Testis (tissue), 2 donors: ENCODE measurements around the gene APOBEC3B.

Source experiments
- CTCF ChIP-seq, 3 experiments: fragments of 450-650 bp in 2 of 3; fragments of 200-600 bp in 1 of 3; sonication (generic) in 1 of 3; IDR thresholded peaks; one replicate each; pipeline ENCODE4 v1.5.1; 2016 to 2019; ENCODE audit warnings: antibody characterized with exemption in 3 of 3, mild to moderate bottlenecking in 2 of 3, moderate library complexity in 1 of 3
- POLR2A ChIP-seq: fragments of 450-650 bp; IDR thresholded peaks from one replicate; pipeline ENCODE4 v1.6.1; 2017; ENCODE audit warnings: antibody characterized with exemption, mild to moderate bottlenecking, moderate library complexity

- TF ChIP-seq CTCF (IDR thresholded peaks at IDR 0.05): no peak
- TF ChIP-seq POLR2A: no peak
Measured at GRCh38 chr22:38935616-38936015, 46.5 kb upstream of the APOBEC3B start.
